Left ventricle myocardium inferior (tissue), 1 donor: ENCODE results near the gene NOP10. TPM values are rescaled to one million over a fixed set of nuclear protein-coding genes. Genes with fewer than 3 reads are reported as not detected.

Experiments used
- DNase-seq: peaks from one replicate; pipeline ENCODE4 v3.0.0-alpha.2; 2020
- H3K27ac ChIP-seq: fragments of 200-600 bp; replicated peaks from 2 replicates; pipeline ENCODE4 v1.8.0; 2021
- H3K27me3 ChIP-seq: fragments of 200-600 bp; 2 replicates; pipeline ENCODE4 v1.8.0; 2021; ENCODE audit warnings: low read depth
- H3K36me3 ChIP-seq: fragments of 200-600 bp; 2 replicates; pipeline ENCODE4 v1.8.0; 2021
- H3K4me1 ChIP-seq: fragments of 200-600 bp; 2 replicates; pipeline ENCODE4 v1.8.0; 2021
- H3K4me3 ChIP-seq: fragments of 200-600 bp; 2 replicates; pipeline ENCODE4 v1.8.0; 2021; ENCODE audit warnings: mild to moderate bottlenecking, moderate library complexity
- H3K9me3 ChIP-seq: fragments of 200-600 bp; replicated peaks from 2 replicates; pipeline ENCODE4 v1.8.0; 2021
- intact Hi-C: fragments of 100-400 bp; cut with micrococcal nuclease; formaldehyde crosslinking; loops from one replicate; pipeline ENCODE4 v1.11.0; 2022
- total RNA-seq: library from RNA; stranded (reverse); fragmentation: NEBNext Ultra II Directional; extraction: Animal tissue kit (Norgen Biotek cat#: 25700); gene quantifications from one replicate; pipeline ENCODE4 v1.2.1, GENCODE V29; 2021
- TF ChIP-seq, protein P1 (sequence below): fragments of 200-600 bp; IDR thresholded peaks from 2 replicates; pipeline ENCODE4 v1.8.0; 2021; ENCODE audit warnings: antibody characterized with exemption, mild to moderate bottlenecking, borderline replicate concordance
- donor health status: DM: no; HTN: yes; CAD: no; lungs with severe emphysema.

NOP10 gene
- total RNA-seq, 1 donor from 2014 or later: 140 TPM

DNA sequence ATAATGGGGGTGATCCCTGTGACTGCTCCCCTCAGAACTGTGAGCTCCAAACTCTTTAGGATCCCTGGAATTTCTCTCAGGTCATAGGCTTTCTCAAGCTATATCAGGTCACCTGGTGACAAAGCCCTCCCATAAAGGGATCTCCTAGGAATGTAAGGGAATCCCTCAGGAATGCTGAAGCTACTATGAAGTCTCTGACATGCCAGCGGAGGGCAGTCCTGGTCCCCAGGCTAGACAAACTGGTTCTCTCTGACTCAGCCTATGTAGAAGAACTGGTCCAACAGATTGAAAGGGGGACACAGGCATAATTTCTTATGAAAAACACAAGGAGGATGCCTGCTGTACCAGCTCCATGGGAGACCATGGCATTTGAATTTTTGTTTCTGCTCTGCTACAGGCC, 17.4 kb upstream of the NOP10 start:
- H3K4me3 ChIP-seq: no peak overlapping the region
- no peak for DNase-seq
- H3K27ac ChIP-seq: no peak overlapping the region
- peaks cover 76% of the 10 kb centered on the region for H3K36me3 ChIP-seq
- H3K4me1 ChIP-seq: peaks cover 8% of the 10 kb centered on the region
- no peaks in the 10 kb centered on the region for H3K9me3 ChIP-seq
- intact Hi-C loops: no loop called here
- TF ChIP-seq, protein P1, sequence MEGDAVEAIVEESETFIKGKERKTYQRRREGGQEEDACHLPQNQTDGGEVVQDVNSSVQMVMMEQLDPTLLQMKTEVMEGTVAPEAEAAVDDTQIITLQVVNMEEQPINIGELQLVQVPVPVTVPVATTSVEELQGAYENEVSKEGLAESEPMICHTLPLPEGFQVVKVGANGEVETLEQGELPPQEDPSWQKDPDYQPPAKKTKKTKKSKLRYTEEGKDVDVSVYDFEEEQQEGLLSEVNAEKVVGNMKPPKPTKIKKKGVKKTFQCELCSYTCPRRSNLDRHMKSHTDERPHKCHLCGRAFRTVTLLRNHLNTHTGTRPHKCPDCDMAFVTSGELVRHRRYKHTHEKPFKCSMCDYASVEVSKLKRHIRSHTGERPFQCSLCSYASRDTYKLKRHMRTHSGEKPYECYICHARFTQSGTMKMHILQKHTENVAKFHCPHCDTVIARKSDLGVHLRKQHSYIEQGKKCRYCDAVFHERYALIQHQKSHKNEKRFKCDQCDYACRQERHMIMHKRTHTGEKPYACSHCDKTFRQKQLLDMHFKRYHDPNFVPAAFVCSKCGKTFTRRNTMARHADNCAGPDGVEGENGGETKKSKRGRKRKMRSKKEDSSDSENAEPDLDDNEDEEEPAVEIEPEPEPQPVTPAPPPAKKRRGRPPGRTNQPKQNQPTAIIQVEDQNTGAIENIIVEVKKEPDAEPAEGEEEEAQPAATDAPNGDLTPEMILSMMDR: no peak
- H3K27me3 ChIP-seq: no peaks in the 10 kb centered on the region

DNA sequence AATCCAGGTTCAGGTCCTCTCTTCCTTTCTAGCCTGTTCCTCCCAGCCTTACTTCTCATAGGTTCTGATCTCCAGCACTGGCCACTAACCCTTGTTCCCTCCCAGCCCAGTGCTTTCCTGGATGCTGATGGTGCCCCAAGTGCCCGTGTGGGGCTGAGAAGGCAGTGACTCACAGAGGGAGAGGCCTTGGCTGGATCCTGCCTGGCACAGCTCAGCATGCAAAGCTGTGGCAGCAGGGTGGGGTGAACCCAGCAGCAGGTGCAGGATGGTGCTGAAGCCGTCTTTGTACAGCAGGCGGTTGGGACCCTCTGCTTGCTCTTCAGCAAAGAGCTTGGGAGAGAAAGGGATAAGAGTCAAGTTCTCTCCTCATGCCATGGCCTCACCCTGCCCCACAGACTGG, 16.5 kb upstream of the NOP10 start:
- H3K36me3 ChIP-seq: peaks cover 76% of the 10 kb centered on the region
- intact Hi-C loops: no loop called here
- no peak overlapping the region for H3K4me3 ChIP-seq
- no peak for DNase-seq
- TF ChIP-seq, protein P1: no peak
- no peak overlapping the region for H3K27ac ChIP-seq
- H3K27me3 ChIP-seq: no peaks in the 10 kb centered on the region
- H3K4me1 ChIP-seq: no peaks in the 10 kb centered on the region
- no peaks in the 10 kb centered on the region for H3K9me3 ChIP-seq

DNA sequence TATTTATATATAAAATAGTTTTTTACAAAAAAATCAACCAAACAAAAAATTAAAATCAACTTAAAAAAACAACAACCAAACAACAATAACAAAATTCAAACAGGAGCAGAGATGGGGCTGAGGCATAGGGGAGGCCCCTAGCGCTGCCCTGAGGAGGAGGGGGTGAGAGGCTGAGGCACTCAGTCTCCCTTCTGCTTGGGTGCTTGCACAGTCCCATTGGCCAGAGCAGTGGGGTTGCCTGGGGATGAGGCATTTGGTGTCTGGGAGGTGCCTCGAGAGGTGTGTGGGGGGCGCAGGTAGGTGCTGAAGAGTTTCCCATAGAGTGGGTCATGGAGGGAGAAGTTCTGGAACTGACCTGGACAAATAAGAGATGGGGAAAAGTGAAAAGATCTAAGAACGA, 16.0 kb upstream of the NOP10 start:
- H3K4me3 ChIP-seq: no peak overlapping the region
- intact Hi-C loops: no loop called here
- TF ChIP-seq, protein P1: no peak
- H3K4me1 ChIP-seq: no peaks in the 10 kb centered on the region
- H3K27me3 ChIP-seq: no peaks in the 10 kb centered on the region
- no peaks in the 10 kb centered on the region for H3K9me3 ChIP-seq
- DNase-seq: no peak
- no peak overlapping the region for H3K27ac ChIP-seq
- H3K36me3 ChIP-seq: peaks cover 73% of the 10 kb centered on the region

- intact Hi-C loops: no loop called here
- H3K36me3 ChIP-seq: peaks cover 67% of the 10 kb centered on the region
- no peaks in the 10 kb centered on the region for H3K27me3 ChIP-seq
Observed at GRCh38 chr15:34358367-34358766, 15.4 kb upstream of the NOP10 start.

DNA sequence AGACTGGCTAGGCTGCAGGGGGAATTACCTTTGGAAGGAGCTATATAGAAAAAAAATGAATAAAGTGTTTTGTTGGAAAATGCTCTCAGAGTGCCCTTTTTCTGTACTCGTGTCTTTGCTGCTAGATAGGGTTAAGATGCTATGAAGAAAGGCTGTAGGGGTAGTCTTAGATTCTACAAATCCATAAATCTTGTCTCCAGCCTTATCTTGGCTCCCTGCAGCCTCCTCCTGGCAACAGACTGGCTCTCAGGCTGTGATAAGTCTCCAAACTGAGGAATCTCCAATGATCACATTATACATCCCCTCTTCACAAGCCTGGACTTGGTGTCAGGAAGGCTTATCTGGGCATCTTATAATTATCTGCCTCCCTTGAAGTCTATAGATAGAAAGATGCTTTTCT, 14.7 kb upstream of the NOP10 start:
- Histone ChIP-seq H3K9me3 (no peaks in the 10 kb centered on the region), H3K27me3 (no peaks in the 10 kb centered on the region), H3K4me3 (no peak overlapping the region), H3K36me3 (peaks cover 60% of the 10 kb centered on the region), H3K27ac (no peak overlapping the region), H3K4me1 (no peaks in the 10 kb centered on the region)
- intact Hi-C loops: no loop called here
- no peak for DNase-seq
- TF ChIP-seq, protein P1: no peak

More at GRCh38 chr15:34358367-34358766, 15.4 kb upstream of the NOP10 start:
- Histone ChIP-seq H3K4me1 (no peaks in the 10 kb centered on the region), H3K4me3 (no peak overlapping the region), H3K27ac (no peak overlapping the region), H3K9me3 (no peaks in the 10 kb centered on the region)
- no peak for DNase-seq
- TF ChIP-seq, protein P1: peak; percentile 28

- Histone ChIP-seq H3K36me3 (peaks cover 37% of the 10 kb centered on the region), H3K4me1 (no peaks in the 10 kb centered on the region), H3K27me3 (no peaks in the 10 kb centered on the region), H3K4me3 (no peak overlapping the region), H3K27ac (no peak overlapping the region), H3K9me3 (no peaks in the 10 kb centered on the region)
- intact Hi-C loops: no loop called here
- no peak for DNase-seq
- TF ChIP-seq, protein P1: no peak
Observed at GRCh38 chr15:34355241-34355640, 12.3 kb upstream of the NOP10 start.
